NCI-H1092 treated with DMSO at 0.1 percent for 48 hours (cell line): Measurements from ENCODE around the gene AKR1C3.
"Not testable (repeated sequence)": the region's sequence is repeated elsewhere in the genome, so short reads cannot be mapped to it uniquely, and the experiment has no call there.

Experiments
- DNase-seq: peaks from one replicate; lab custom pipeline; 2025; lab: John Stamatoyannopoulos, UW

Gene AKR1C3

DNA sequence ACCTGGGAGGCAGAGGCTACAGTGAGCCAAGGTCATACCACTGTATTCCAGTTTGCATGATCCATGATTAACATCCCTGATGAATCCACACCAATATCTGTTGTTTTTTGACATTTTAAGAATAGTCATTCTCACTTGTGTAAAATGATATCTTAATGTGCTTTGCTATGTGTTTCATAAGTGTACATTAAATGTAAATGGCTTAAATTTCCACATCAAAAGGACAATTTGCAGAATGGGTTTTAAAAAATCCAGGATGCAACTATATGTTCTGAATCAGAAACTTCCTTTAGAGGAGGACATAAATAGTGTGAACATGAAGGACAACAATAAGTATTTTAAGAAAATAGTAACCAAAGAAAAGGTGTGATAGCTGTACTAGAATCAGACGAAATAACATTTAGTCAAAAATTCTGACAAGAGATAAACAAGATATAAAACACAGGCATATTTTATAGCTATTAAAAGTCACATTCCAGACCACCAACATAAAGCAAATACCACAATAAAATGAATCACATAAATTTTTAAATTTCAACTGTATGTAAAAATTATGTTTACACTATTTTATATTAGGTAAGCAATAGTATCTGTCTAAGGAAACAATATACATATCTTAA is 42.4 kb downstream of the AKR1C3 start:
- DNase-seq = no peak

DNA sequence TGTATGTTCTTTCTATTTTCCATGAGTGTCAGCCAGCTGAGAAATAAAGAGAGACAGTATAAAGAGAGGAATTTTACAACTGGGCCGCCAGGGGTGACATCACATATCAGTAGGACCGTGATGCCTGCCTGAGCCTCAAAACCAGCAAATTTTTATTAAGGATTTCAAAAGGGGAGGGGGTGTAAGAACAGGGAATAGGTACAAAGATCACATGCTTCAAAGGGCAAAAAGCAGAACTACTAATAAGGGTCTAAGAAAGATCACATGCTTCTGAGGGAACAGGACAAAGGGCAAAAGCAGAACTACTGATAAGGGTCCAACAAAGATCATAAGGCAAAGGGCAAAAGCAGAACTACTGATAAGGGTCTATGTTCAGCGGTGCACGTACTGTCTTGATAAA is 43.5 kb downstream of the AKR1C3 start:
- DNase-seq = not testable (repeated sequence)

DNA sequence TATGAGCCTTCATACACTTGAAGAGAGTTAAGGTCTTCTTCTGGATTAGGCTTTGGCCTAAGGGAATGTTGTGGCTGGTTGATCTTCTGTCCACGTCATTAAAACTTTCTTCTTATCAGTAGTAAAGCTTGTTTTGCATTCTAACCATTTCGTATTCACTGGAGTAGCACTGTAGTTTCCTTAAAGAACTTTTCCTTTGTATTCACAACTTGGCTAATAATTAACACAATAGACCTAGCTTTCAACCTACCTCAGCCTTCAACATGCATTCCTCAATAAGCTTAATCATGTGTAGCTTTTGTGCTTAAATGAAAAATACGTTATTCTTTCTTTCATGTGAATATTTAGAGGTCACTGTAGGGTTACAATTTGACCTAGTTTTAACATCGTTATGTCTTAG is 48.0 kb downstream of the AKR1C3 start:
- DNase-seq = no peak

DNA sequence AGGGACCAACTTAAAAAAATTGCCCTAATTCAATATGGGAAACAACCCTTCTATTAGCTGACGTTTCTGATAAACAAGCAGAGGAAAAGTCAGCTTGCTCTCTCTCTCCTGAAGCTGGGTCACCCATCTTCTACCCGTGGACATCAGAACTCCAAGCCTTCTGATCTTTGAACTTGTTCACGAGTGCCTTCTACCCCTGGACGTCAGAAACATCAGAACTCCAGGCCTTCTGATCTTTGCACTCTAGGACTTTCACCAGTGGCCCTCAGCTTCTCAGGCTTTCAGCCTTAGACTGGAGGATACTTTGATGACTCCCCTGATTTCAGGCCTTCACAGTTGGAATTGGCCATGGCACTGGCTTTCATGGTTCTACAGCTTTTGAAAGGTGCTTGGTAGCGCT is 48.9 kb downstream of the AKR1C3 start:
- DNase-seq = no peak

DNA sequence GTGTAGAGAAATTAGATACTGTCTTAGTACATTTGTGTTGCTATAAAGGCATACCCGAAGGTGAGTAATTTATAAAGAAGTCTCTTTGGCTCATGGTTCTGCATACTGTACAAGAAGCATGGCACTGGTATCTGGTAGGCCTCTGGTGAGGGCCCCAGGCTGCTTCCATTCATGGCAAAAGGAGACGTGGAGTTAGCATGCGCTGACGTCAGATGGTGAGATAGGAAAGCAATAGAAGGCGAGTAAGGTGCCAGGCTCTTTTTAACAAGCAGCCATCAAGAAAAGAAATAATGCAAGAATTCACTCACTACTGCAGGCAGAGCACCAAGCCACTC is 52.7 kb downstream of the AKR1C3 start:
- DNase-seq = no peak

DNA sequence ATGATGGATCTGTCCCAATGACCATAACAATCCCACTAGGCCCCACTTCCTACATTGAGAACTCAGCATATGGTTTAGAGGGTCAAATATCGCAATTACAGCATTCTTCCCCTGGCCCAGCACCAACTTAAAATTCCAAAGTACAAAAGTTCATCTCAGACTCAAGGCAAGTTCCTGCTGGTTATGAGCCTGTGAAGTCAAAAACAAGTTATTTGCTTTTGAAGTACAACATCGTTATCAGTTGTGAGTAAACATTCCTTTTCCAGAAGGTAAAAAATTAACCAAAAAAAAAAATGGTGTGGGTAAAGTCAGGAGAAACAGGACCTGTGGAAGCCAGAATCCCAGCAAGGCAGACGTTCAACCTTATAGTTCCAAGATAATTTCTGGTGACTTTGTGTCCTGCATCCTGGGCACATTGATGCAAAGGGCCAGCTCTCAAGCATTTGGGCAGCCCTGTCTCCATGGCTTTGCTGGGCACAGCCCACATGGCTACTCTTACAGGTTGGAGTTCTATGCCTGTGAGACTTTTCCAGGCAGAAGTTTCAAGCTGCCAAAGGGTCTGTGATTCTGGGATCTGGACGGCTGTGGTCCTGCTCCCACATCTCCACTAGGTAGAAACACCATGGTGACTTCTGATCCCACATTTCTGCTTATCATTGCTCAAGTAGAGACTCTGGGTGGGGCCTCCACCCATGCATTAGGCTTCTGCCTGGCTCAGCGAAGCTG is 53.2 kb downstream of the AKR1C3 start:
- no peak for DNase-seq

DNA sequence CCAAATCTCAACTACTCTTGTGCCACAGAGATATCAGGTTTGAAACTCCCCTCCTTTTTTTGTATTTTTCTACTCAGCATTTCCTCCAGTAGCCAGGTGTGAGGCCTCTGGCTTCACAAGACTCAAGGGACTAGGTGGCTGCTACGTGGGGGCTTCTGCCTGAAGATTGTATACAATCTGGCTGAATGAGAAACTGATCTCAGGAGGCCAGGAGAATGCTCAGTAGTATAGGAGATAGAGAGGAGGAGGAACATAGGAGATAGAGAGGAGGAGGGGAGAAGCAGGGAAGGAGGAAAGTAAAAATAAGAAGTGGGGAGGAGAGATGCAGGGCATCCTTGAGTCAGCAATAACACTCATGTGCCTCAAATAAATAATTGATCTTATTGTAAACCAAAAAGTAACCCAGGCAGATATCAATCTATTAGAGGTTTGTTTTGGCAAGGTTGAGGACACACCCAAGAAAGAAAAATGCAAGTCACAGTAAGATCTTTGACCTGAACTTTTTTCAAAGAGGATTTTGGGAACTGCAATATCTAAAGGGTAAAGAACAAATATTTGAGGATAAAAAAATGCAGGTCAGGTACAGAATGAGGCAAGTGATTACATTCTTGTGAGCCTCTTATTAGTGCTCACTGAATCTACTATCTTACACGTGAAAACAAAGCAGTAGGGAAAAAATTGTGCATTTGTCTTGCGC is 53.9 kb downstream of the AKR1C3 start:
- DNase-seq = no peak

DNA sequence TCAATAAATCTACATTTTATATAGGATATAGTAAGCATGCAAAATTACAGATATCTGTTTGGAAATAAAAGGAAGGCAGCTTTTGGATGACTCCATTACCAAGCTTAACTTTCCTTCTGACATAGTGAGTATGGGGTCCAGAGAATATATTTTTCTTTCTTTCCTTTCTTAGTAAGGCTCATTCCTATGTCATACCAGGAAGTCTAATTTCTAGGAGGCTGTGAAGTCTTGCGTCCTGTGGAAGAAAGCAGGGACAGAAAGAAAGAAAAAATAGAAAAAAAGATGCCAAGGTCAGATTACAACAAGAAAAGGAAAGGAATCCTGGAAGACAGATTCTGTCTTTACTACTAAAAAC is 54.4 kb downstream of the AKR1C3 start:
- DNase-seq = no peak

DNA sequence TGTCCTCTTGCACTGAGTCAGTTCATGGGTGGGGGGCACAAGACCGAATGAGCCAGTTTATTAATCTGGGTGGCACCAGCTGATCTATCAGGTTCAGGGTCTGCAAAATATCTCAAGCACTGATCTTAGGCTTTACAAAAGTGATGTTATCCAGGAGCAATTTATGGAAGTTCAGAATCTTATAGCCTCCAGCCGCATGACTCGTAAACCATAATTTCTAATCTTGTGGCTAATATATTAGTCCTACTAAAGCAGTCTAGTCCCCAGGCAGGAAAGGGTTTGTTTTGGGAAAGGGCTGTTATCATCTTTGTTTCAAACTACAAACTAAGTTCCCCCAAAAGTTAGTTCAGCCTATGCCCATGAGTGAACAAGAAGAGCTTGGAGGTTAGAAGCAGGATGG is 56.9 kb downstream of the AKR1C3 start:
- DNase-seq = no peak

DNA sequence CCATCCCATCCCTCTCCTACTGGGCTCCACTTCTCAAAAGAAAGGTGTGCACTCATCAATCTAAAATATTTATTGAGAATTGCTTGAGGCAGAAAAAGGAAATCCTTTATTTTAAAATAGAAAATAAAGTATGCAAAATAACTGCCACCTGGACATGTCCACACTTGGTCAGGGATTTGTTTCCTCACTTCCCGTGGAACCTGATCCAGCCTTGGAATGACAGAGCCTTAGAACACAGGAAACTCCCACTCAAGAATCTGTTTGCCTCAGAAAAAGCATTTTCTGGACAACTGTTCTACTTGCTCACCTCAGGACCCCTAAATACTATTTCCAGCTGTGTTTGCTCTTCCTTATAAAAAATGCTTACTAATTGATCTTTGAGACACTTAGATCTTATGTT is 61.7 kb downstream of the AKR1C3 start:
- no peak for DNase-seq
